GM21619 (cell line): ENCODE data around the gene JUN.

Experiments
- ATAC-seq: cut with Tn5 transposase; IDR thresholded peaks from one replicate; pipeline ENCODE4 v1.9.1; 2021; ENCODE audit not compliant: unreplicated experiment

Gene JUN

DNA sequence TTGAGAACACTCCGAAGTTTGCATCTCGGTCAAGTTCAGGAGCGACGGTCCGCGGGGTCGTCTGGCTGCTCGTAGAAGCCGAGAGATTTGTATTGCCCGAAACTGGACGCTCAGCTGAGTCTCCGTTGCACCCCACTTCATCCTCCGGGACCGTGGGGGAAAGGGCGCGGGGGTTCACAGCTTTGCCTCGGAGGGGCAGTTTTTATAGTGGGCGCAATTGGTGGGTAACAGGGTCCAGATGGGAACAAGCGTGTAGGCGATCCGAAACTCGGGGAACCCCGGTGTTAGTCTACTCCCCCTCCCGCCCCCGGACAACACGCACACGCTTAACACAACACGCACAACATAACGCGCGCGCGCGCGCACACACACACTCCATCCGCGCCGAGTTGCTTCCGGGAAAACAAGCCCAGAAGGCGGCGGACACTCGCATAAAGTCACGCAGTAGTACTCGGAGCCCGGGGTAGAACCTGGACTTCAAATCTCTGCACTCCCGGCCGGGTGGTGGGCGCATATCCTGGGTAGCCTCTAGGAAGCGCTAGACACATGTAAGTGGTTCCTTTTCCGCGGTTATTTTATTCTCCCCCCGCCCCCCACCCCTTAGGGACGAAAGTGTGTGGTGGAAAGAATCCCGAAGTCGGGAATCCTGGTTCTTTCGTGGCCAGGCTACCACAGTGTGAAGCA lies 1.1 kb upstream of the JUN start:
- ATAC-seq = peak; percentile 1

DNA sequence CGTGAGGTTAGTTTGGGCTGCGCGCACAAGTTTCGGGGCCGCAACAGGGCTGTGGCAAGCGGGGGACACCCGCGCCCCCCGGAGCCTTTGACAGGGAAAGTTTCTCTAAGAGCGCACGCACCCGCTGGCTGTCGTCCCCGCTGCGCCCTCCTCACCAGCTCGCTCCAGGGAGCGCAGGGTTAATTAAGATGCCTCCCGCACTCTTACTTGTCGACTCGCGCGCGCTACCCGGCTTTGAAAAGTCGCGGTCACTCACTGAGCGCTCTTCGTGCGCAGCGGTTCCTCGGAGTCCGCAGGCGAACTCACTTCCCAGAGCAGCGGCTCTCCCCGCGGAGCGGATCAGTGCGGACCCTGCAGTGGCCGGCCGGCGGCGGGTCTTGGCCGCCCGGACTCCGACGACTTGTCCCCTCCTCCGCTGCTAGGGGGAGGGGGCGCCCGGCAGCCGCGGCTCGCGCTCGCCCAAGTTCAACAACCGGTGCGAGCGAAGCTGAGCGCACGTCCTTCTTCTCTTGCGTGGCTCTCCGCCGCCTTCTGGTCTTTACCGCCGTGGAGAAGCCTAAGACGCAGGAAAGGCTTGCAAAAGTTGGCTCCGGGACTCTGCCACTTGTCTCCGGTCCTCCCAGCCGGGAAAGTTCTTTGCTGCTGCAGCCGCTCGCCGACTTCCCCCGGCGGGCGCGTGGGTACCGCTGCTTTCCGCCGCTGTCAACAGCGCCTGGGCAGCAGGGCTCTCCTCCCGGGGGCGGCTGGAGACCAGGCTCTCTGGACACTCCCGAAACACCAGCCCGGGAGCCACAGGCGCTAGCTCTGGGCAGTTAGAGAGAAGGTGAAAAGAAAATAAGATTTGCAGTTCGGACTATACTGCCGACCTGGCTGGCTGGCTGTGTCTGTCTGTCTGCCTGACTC lies 506 bp downstream of the JUN start:
- peak; percentile 11 for ATAC-seq

DNA sequence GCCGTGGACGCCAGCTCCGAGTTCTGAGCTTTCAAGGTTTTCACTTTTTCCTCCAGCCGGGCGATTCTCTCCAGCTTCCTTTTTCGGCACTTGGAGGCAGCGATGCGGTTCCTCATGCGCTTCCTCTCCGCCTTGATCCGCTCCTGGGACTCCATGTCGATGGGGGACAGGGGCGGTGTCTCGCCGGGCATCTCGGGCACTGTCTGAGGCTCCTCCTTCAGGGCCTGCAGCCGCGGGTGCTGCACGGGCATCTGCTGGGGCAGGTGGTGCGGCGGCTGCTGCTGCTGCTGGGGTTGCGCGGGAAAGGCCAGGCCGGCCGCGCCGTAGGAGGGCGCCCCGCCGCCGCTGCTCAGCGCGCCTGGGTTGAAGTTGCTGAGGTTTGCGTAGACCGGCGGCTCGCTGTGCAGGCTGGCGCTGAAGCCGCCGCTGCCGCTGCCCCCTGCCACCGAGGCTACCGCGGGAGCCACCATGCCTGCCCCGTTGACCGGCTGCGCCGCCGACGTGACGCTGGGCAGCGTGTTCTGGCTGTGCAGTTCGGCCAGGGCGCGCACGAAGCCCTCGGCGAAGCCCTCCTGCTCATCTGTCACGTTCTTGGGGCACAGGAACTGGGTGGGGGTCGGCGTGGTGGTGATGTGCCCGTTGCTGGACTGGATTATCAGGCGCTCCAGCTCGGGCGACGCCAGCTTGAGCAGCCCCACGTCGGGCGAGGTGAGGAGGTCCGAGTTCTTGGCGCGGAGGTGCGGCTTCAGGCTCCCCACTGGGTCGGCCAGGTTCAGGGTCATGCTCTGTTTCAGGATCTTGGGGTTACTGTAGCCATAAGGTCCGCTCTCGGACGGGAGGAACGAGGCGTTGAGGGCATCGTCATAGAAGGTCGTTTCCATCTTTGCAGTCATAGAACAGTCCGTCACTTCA lies 1.4 kb downstream of the JUN start:
- no peak for ATAC-seq

DNA sequence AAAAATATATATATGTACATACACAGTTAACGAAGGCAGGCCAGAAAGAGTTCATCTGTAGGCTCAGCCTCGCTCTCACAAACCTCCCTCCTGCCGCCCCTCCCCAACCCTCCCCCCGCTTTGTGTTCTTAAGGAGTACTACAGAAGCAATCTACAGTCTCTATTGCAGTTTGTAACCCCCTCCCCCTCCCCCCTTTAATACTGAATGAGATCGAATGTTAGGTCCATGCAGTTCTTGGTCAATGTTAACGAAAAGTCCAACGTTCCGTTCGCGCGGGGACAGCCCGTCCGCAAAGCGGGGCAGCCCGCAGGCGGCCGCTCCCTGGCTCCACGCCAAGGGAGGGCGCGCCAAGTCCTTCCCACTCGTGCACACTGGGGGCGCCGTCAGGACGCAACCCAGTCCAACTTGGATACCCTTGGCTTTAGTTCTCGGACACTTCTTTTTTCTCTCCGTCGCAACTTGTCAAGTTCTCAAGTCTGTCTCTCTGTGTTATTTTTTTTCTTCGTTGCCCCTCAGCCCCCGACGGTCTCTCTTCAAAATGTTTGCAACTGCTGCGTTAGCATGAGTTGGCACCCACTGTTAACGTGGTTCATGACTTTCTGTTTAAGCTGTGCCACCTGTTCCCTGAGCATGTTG lies 2.2 kb downstream of the JUN start:
- no peak for ATAC-seq

DNA sequence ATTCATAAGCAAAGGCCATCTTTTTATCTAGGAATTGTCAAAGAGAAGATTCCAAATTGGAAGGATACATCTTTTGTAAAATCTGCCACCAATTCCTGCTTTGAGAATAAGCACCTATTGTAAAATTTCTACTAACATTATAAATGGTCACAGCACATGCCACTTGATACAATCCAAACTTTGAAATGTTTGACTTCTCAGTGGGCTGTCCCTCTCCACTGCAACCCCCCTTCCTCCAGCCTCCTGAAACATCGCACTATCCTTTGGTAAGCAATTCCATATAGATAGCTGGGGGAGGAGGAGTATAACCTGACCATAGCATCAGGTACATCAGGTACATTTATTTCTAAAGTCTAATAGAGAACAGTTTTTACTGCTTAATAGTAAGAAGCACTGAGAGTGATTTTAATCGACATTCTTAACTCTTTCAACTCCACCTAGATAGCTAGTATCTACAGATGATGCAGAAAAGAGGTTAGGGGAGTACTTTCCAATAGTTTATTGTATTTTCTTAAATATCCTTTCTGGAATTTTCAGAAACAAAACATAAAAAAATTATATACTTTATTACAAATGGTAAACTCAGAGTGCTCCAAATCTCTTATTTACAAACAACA lies 2.9 kb downstream of the JUN start:
- ATAC-seq = no peak

DNA sequence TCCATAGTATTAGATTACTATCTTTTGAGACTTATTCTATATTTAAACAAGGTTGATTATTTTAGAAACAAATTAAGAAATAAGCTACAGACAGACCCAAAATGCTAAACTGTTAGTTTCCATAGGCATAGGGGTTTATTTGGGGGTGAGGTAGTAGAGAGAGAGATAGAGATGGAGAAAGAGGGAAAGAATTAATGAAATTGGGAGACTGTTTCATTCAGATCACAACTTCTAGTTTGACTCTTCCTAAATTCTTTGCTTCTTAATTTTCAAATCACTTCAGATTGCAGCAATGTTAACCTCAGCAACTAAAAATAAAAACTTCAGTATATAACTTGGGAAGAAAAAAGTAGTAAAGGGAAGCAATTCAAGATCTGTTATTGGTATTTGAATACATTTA lies 3.4 kb downstream of the JUN start:
- ATAC-seq = no peak

DNA sequence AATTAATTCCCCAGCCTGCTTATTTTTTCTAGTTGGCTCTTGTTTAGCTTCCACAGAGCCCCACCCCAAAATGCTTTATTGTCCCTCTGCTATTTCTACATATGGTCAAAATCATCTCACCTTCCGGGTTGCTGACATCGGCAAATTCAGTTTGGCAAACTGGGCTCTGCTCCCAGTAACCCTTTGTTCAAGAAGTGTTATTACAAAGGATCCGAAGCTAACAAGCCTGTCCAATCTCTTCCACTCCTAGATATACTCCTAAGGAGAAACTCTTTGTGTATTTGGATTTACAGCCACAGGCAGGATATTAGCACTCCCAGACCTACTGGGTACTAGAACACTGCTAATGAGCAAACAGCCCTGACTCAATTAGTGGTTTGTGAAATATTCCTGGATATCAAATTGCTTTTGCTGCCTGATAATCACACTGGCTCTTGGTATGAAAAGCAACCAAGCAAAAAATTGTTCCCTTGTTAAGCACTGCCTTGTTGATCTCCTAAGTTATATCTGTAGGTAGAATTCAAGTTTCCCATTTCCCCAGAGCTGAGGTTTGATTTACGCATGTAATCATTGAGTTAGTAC lies 4.0 kb downstream of the JUN start:
- ATAC-seq = no peak

DNA sequence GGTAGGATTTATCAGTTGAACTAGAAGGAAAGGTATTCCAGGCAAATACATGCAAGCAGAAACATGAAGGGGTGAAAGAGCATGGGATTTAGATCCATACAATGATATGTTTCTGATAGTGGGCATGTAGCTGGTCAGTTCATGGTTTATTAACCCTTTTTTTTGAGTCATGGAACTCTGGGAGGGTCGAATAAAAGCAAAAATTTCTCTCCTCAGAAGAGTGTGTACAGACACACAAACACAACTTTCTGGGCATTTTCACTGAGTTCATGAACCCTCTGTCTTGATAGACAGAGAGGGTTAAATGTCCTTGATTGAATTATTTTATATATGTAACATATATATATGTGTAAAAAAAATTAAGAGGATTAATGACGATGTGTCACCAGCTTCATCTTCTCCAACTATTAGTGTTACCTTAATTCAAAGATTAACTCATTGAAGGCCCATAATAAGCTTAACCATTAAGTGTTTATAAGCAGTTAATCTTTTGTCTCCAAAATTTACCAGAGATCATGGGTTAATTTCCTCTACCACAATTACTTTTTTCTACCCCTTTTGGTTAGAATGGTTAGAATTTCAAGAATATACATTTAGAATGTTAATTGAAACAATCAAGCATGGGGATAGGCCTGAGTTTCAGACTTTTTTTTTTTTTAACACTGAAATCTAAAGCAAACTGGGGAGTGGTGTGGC lies 4.6 kb downstream of the JUN start:
- no peak for ATAC-seq

DNA sequence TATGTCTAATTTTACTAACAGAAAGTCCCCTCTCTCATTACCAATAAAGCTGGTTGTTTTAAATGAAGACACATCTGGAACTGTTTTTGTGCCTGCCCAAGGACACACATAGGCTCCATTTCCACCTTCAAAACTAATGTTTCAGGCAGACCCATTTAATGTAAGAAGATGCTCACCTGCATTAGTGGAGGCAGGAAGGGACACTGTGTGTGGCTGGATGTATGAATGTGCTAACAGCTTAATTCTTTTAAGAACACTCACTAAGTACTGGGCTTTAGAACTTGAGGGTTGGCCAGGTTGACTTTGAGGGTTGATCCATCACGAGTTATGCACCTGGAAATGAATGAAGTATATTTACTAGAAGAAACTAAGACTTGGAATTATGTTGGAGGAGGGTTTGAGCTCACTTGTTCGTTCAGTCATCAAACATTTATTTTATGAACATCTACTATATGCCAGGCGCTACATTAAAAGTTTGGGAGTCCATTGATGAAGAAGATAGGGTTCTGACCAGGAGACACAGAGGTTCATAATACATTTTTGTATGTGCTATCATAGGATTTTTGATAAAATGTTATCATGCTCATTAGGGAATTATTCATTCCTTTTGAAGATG lies 5.4 kb downstream of the JUN start:
- no peak for ATAC-seq

DNA sequence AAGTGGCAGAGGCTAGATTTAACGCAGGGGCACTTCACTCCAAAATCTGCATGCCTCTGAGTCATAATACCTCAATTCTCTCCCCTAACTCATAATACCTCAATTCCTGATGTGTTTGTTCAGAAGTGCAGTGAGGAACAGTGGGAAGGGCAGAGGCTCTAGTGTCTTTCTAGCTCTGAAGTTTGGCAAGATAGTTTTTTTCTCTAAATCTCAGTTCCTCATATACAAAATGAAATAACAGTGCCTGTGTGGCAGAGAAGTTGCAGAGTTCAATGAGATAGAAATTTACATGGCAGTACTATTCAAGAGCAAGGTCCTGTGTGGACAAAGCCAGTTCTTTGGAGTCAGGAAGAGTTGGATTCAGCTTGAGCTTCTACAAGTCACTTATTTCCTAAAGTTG lies 9.8 kb downstream of the JUN start:
- ATAC-seq = no peak

DNA sequence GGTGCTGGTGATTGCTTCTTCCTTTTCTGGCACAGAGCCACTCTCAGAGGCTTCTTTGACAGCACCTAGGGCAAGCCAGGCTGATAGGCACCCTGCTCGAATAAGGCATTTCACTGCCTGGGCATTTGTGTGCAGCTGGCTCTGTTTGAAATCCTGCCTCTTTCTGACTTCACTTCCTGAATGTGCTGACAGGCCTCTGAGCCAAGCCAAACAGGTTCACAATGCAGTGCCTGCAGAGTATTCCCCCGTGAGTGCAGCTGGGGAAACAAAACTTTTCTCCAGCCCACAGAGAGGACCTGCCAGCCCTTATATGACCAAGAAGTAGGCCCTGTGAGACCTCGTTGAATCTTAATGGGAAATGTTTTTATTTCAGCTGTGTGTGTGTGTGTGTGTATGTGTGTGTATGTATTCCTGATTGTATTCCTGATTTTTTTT lies 10.4 kb downstream of the JUN start:
- ATAC-seq = peak; percentile 85

DNA sequence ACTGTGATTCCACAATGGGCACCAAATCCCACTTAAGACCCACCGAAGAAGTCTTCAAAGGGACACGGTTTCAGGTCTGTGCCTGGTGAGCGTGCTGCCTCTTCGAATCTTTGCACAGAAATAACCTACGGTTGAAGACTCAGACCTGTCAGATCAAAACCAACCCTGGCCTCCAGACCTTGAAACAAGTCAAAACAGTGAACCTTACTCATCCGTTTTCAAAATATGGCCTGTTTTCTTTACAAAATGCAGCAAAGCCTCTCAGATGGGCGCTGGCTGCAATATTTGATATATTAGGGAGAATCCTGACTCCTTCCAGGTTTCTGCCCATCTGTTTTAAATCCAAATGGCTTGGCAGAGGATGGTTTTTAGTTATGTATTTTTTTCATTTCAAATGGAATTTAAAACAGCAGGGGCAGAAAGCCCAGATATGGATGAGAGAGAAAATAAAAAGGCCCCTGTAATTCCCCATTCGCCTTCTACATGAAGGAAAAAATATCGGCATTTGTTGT lies 14.0 kb downstream of the JUN start:
- ATAC-seq = no peak

DNA sequence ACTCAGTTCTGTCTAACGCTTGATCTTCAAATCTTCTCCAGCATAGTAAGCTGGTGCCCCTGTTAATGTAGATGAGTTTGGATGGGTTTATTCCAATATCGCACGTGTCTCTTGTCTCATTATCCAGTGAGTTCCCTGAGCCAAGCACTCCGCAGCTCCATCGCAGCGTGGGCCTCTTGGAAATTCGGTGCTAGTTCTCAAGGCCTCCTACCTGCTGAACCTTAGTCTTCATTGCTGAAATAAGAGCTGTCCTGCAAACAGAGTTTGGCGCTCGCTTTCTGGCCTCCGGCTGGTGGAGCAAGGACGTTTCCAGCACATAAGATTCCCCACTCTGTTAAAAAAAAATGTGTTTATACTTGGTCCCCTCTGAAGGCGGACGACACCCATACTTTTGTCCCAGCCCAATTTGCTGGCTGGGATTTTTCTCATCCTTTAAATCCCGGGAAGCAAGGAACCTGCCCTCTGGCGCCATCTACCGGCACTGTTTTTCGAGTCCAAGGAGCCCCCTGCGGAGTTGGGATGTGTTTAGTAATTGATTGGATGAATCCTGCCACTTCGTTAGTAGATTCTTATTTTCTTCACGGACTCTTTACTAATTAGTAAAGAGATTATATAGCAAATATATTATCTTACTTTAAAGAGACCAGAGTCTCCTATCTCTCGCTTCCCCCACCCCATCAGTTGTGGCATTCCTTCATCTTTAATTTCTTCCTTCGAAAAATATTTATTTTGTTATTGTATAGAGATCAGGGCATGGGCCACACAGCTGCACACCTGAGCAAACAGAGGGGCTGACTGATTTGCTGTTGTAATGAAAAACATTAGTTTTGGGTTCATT lies 14.7 kb downstream of the JUN start:
- no peak for ATAC-seq

DNA sequence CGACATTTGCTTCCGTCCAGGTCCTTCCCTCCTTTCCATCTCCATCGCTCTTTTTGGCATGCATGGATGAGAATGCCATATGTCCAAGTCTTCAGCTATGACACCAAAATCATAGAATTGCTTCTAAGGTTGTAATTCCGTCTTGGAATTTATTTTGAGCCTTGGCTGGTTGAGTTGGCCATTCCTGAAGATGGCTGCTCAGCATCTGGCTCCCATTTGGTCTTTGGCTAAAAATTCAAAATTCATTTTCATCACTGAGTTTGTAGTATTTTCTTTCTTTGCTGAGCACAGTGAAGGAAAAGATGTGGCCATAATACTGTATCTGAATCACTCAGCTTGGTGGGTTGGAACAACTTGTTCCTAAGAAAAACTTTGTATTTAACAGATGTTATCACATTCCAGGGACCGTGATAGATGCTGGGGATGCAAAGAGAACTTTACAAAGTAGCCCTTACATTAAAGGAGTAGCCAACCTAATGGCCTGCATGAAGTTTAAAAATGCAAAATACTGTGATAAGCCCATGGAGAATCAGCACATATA lies 15.6 kb downstream of the JUN start:
- no peak for ATAC-seq

DNA sequence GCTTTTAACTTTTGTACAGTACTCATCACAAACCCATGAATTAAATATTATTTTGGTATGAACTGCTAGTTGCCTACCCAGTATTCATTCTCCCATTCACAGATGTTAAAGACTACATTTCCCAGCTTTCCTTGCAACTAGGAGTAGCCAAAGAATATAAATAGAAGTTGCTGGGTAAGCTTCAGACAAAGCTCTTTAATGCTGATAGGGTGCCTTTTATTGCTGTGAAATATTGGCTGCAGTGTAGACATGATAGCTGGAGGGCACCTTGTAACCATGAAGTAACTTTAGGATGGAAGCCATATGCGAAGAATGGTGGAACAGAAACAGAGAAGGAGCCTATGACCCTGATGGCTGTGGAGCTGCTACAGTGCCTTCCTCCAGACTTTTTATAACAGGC lies 16.7 kb downstream of the JUN start:
- no peak for ATAC-seq

DNA sequence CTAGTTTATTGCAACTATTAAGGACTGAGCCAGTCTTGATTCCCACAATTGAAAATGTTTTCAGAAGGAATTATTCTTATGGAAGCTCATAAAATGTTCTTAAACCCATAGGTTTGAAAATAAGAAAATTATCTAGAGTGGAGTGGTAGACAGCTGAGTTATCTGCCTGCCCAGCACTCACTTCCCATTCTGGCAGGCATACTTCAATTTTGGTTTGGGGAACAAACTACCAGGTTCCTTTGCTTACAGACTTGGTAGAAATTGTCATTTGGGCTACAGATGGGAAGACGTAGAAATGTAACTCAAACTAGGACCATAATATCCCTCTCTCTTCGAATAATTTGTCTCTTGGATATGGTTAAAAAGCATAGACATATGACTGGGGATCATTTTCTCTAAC lies 18.4 kb downstream of the JUN start:
- no peak for ATAC-seq

DNA sequence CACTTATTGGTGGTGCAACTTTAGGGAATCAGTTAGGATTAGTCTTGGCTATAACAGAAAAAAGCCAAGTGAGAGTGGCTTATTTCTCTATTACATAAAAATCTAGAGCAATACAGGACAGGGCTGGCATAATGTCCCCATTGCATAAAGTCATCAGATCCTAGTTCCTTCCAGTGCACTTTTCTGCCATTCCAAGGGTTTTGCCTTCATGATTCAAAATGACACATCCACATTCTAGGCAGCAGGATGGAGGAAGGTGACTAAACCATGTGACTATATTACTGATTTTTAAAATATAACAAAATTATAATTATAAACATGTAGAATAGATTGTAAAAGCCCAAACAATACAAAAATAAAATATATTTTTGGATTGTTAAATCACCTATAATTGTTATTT lies 18.8 kb downstream of the JUN start:
- no peak for ATAC-seq
